NCI-H1436 (cell line): ENCODE results near the gene LRIT2.

Experiments
- DNase-seq: peaks from one replicate; lab custom pipeline; 2025; lab: John Stamatoyannopoulos, UW

LRIT2 gene

DNA sequence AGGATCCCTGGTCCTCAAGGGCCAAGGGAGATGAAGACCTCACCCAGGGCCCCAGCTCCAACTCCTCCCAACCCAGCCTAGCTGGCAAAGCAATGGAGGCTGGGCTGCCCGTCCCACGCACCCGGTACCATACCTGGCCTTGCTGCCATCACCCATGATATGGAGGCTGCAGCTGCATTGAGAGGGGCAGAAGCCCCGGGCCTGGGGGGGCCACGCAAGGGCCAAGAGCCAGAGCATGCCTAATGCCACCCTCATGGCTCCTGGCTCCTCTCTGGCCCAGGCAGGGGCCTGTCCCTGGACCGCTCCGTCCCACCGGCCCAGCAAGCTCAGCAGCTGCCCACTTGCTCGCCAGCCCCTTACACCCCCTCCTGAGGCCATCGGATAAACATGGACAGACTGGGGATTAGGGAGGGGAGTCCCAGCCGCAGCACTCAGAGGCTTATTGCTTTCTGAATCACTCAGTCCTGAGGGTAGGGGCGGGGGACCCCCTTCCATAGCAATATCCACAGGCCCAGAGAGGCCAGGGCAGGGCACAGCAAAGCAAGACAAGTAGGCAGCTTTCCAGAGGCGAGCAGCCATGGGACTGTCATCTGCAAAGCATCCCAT lies 15.9 kb upstream of the LRIT2 start, which contains the start of gene LRIT1:
LRIT1 (minus strand) TSS at position 362 of the 606 bp plus-strand sequence; CDS start at position 255, 107 bp downstream.
- no peak for DNase-seq

- no peak for DNase-seq
Measured at GRCh38 chr10:84238909-84239308, 13.6 kb upstream of the LRIT2 start.

GRCh38 chr10:84237199-84238051 lies 12.1 kb upstream of the LRIT2 start:
- no peak for DNase-seq

DNA sequence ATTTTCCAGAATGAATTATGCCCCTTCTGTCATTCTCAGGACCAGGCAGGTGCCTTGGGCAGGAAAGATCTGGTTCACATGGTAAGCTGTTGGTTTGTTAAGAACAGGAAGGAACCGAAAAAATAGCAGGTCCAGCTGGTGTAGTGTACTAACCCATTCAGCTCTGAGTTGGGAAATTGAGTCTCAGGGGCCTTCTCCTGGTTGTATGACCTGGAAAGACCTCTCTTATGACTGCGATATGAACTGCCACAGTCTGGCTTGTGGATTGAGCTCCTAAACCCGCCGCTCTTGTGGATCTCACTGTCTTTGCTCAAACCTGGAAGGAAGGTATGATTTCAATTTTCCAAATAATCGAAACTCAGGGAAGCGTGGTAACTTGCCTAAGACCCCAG lies 11.5 kb upstream of the LRIT2 start:
- DNase-seq = no peak

GRCh38 chr10:84235096-84235495 lies 9.8 kb upstream of the LRIT2 start:
- no peak for DNase-seq

DNA sequence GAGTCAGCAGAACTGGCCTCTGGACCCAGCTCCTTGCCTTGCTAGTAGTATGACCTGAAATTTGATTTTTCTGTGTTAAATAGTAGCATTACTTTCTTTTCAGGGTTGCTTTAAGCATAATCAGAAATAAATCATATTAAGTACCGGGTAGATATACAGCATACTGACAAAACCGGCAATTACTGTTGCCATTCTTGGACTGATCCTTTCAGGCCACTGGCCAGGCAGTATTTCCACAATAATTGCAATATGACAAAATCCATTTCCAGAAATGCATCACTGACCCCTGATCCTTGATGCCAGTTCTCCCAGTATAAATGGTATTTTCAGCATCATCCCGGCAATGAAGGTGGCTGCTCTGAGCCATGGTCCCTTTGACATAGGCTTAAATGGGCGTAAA lies 9.1 kb upstream of the LRIT2 start:
- DNase-seq = no peak

- no peak for DNase-seq
Measured at GRCh38 chr10:84233940-84234339, 8.6 kb upstream of the LRIT2 start.

GRCh38 chr10:84232376-84232775 lies 7.0 kb upstream of the LRIT2 start:
- DNase-seq = no peak

DNA sequence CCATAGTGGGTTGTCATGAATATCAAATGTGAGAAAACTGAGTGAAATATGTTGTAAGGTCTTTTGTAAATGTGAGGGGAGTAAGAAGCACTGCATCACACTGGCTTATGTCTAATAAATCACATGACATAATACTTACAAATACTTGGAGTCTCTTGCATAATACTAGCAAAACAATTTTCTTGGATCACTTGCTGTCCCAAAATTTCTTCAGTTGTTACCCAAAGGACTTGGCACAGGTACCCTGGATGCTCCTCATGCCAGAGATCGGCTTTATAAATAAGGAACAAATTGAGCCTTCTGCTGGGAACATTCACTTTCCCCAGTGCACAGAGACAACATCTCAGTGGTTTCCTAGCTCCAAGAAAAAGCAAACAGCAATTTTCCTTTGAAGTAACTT lies 5.0 kb upstream of the LRIT2 start:
- no peak for DNase-seq

GRCh38 chr10:84227810-84228209 lies 2.5 kb upstream of the LRIT2 start:
- no peak for DNase-seq

DNA sequence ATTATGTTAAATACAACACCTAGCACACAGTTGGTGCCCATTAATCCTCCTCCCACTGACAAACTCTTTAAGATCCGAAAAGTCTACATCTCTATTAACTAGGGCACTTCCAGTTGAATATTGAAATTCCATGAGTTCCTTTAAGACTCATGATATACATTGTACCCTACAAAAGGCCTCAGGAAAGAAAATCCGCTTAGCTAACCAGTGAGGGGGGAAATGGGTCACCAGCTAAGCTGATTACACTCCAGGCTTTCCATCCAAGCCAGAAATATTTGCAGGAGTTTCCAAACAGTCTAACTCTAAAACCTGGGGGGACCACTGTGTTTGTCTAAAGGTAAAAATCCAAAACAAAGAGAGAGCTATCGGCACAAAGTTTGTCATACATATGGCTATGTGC lies 1.3 kb upstream of the LRIT2 start:
- DNase-seq = no peak

DNA sequence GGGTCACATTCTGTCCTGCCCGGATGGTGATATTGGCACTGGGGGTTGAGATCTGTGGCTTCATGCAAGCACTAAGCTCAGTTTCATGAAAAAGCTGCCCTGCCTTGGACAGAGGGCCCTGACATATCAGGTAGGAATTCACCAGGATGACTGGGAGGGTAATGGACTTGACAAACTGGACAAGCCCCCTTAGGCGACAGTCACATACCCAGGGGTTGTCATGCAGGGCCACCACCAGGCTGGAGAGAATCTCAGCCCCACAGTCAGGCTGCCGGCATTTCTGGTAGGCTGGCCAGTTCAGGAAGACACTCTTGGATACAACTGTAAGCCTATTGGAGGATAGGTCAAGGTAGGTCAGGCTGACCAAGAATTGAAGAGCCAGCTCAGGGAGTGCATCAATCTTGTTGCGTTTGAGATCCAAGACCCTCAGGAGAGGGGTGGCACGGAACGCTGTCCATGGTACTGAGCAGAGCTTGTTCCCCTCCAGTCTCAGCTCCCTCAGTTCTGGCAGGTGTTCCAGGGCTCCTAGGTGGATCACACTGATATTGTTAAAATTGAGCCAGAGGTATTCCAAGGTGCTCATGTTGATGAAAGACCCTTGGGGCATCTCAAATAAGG lies 824 bp downstream of the LRIT2 start:
- DNase-seq = no peak

DNA sequence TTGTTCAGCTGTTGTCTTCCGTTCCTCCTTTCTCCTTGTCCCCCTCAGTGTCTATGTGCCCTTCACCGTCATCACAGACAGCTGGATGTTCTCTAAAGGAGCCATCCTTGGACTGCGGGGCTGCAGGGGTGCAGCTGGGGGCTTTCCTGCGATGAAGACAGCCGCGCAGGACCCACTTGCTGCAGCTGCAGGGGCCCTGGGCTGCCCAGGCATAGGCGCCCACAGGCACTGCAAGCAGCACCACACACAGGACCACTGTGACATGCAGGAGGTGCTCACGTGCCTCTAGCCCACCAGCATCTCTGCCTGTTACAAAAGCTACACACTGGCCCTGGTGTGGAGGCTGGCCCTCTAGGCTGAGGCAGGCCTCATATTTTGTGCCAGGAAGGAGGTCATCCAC lies 3.4 kb downstream of the LRIT2 start:
- no peak for DNase-seq

DNA sequence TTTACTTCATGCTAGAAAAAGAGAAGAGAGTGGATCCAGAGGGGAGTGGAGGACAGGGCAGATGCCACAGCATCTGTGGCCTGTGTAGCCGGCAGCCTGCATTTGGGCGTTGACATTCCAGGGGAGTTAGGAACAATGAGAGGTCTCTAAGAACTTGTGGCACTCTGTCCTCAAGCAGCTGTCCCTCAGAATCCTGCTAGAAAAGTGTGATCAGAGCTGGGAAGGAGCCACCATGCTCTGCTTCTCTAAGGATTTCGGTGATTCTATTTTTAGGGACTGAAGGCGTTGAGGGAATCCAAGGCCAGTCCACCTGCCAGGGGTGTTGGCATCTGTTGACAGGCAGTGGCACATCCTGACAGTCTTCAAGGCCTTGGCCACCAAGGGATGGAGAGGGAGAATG lies 7.6 kb downstream of the LRIT2 start:
- no peak for DNase-seq

DNA sequence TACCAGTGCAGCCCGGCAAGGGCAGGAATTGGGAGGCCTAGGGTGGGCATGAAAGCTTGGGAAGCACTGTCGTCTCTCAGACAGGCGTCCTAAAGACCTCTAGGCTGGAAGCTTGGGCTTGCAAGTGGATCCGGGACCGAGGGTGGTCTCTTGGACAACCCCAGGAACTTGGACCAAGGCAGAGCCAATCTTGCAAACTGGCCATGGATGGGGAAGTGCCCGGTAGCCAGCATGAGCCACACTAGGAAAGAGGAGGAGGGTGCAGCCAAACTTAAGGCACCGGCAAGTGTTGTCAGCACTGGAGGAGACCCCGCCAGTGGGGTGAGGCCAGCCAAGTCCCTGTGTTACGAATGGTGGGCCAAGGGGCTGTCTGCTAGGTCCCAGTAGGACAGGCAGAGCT lies 8.5 kb downstream of the LRIT2 start:
- DNase-seq = no peak

DNA sequence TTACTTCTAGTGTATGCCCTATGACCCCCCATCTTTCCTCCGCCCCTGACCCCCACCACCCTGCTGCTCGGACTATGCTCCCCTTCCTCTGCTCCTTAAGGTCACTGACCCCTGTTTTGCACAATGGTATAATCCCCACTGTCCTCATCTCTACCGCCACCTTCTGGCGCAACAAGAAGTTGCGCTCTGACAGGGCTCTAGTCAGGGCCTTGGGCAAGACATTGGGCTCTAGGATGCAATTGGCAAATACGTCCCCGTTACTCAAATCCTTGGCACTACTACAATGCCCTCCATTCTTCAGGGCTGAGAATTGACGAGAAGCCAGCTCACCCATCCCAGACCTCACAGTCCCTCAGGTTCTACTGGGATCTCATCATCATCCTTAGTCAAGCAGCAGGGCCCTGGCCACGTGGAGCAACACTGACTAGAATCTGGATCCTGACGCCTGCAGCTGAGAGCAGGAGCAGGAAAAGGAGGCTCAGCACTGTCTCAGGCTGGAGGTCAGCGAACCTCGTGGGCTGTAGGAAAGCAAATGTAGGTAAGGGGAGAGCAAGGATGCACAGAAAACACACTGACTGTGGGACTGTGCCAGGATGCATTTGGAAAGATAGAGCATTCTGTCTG lies 10.6 kb downstream of the LRIT2 start:
- DNase-seq = no peak

- DNase-seq = no peak
Measured at GRCh38 chr10:84214046-84214572, 11.2 kb downstream of the LRIT2 start.

DNA sequence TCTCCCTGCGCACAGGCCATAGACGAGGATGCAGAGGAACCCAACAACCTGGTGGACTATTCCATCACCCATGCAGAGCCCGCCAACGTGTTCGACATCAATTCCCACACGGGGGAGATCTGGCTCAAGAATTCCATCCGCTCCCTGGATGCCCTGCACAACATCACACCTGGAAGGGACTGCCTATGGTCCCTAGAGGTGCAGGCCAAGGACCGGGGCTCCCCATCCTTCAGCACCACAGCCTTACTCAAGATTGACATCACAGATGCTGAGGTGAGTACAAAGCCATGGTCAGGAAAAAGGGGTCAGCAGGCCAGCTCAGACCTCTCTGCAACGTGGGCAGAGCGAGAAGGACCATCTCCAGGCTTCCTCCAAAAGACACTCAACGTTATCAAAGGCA lies 12.3 kb downstream of the LRIT2 start:
- no peak for DNase-seq

DNA sequence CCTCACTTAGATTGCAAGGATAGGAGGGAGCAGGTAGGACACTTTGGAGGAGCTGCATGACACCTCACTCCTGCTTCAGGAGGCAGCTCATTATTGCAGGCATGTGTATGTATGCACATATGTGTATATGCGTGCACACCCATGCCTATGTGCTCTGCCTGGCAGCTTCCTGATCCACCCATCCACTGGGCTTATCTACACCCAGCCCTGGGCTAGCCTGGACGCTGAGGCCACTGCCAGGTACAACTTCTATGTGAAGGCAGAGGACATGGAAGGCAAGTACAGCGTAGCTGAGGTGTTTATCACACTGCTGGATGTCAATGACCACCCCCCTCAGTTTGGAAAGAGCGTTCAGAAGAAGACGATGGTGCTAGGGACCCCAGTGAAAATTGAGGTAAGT lies 13.3 kb downstream of the LRIT2 start:
- no peak for DNase-seq

DNA sequence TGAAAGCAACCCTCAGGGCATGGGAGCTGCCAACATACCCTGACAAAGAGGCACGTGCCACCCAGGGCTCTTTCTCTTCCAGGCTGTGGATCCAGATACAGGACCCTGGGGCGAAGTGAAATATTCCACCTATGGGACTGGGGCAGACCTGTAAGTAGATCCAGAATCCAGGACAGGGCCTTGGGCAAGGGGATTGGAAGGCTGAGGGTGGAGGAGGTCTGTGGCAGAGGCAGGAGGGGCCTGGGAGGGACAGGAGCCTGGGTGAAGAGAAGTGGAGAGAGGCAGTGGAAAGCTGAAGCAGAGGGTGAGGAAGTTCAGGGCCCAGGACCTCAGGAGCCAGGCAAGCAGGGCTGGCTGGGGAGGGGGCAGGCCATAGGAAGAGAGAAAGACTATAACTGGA lies 13.8 kb downstream of the LRIT2 start:
- no peak for DNase-seq

- no peak for DNase-seq
Measured at GRCh38 chr10:84208023-84208422, 17.3 kb downstream of the LRIT2 start.

DNA sequence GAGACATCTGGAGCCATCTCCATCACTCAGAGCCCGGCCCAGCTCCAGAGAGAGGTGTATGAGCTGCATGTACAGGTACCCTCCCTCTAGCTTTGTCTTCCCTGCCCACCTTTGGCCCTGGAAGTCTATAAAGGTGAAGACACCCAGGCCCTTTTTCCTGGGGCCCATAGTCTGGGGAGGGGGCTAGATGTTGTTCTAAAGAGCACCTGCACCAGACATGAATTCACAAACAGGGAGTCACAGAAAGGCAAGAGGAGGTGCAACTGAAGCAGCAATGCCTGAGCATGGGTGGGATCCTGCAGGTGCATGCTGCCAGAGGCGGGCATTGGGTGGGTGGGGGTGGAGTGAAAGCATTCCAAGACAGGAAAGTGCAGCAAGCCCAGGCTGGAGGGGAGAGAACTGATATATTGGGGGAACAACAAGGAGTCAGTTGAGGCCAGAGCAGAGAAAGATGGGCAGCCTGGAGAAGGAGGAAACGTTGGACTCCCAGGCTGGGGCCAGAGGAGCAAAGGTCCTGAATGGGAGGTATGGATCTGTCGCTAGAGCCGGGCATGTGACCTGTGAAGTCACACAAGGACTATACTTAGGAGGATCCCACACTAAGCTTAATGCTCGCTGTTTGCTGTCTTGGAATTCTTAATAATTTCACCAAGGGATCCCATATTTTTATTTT lies 19.4 kb downstream of the LRIT2 start:
- DNase-seq = no peak
